GM19467 (cell line): Measurements from ENCODE around the gene NFATC3.
"Not testable (repeated sequence)": the region's sequence is repeated elsewhere in the genome, so short reads cannot be mapped to it uniquely, and the experiment has no call there.

Experiments
- ATAC-seq: cut with Tn5 transposase; IDR thresholded peaks from one replicate; pipeline ENCODE4 v1.9.1; 2021; ENCODE audit warnings: mild to moderate bottlenecking, moderate library complexity; ENCODE audit not compliant: unreplicated experiment

NFATC3 gene

GRCh38 chr16:68088130-68088972, 3.2 kb downstream of the NFATC3 start:
- no peak for ATAC-seq

GRCh38 chr16:68089067-68089466, 3.9 kb downstream of the NFATC3 start:
- ATAC-seq: no peak

- no peak for ATAC-seq
Measured at GRCh38 chr16:68090130-68090529, 5.0 kb downstream of the NFATC3 start.

- no peak for ATAC-seq
Measured at GRCh38 chr16:68090533-68090932, 5.4 kb downstream of the NFATC3 start.

- no peak for ATAC-seq
Measured at GRCh38 chr16:68091380-68092261, 6.5 kb downstream of the NFATC3 start.

GRCh38 chr16:68092275-68092674, 7.1 kb downstream of the NFATC3 start:
- ATAC-seq: not testable (repeated sequence)

- ATAC-seq: no peak
Measured at GRCh38 chr16:68093816-68094613, 8.8 kb downstream of the NFATC3 start.

- ATAC-seq: no peak
Measured at GRCh38 chr16:68094614-68094934, 9.4 kb downstream of the NFATC3 start.

- no peak for ATAC-seq
Measured at GRCh38 chr16:68096491-68096890, 11.3 kb downstream of the NFATC3 start.

GRCh38 chr16:68097088-68097487, 11.9 kb downstream of the NFATC3 start:
- no peak for ATAC-seq

- ATAC-seq: no peak
Measured at GRCh38 chr16:68097895-68098294, 12.7 kb downstream of the NFATC3 start.

- no peak for ATAC-seq
Measured at GRCh38 chr16:68100488-68100887, 15.3 kb downstream of the NFATC3 start.

GRCh38 chr16:68105611-68106010, 20.4 kb downstream of the NFATC3 start:
- ATAC-seq: no peak

GRCh38 chr16:68107230-68107928, 22.2 kb downstream of the NFATC3 start:
- ATAC-seq: not testable (repeated sequence)

- ATAC-seq: not testable (repeated sequence)
Measured at GRCh38 chr16:68109156-68109555, 24.0 kb downstream of the NFATC3 start.

- ATAC-seq: not testable (repeated sequence)
Measured at GRCh38 chr16:68110611-68111010, 25.4 kb downstream of the NFATC3 start.

- ATAC-seq: no peak
Measured at GRCh38 chr16:68111379-68111778, 26.2 kb downstream of the NFATC3 start.

GRCh38 chr16:68113059-68113761, 28.0 kb downstream of the NFATC3 start:
- ATAC-seq: no peak

- no peak for ATAC-seq
Measured at GRCh38 chr16:68113765-68114240, 28.6 kb downstream of the NFATC3 start.

- not testable (repeated sequence) for ATAC-seq
Measured at GRCh38 chr16:68114939-68115338, 29.8 kb downstream of the NFATC3 start.
